ENCODE data around the gene RDX.
A peak's percentile ranks its signal among the peaks of the same experiment; 100 is the strongest.

RDX gene

GRCh38 chr11:110169738-110170137, 126.7 kb downstream of the RDX start:
- DNase-seq (ENCODE audit: low read depth): no peak

DNA sequence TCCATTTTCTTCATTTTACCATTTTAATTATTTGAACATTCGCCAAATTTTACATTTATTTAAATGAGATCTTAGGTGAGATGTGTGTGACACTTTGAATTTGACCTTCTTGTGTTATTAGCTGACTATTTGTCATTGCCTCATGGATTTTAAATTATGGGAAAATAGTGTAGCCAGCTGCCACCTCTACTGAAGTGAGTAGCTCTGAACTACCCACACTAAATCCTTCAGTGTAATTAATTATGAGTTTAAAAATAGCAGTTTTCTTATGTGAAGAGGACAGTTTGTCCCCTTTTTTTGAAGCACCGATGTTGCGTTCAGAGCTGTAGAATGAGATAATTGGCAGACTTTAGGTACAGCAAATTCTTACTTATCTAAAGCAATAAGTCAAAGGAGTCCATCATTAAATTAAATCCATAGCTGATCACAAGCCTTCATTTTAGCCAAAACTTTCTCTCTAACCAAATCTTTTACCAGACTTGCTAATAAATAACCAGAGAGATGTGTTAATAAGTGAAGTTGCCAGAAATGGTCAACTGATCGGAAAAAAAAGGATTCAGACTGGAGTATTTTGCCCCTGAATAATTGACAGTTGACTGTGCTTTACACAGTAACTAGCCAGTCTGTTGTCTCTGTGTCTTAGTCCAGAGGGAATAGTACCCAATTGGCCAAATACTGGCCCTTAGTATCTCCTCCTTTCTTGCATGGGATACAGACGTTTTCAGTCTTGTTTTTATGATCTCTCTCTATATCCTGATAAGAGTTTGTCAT, 128.2 kb downstream of the RDX start:
- no peak for DNase-seq (ENCODE audit: low read depth)

GRCh38 chr11:110165039-110165925, 131.1 kb downstream of the RDX start:
- no peak for DNase-seq (ENCODE audit: low read depth)

DNA sequence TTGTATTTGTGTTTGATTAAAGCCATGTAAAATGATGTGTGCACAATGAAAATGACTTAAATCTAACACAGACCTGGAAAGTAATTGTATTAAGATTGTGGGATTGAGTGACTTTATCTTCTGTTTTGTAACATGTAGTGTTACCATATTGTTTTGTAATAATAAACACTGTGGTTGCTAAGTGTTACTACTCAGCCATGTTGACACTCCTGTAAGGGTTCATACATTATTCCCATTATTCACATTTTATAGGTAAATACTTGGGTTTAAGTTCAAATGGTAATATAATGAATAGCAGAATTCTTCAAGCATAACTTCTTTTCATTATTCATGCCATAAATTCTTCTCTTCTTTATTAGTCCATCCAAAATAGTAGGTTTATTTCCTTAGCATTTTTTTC, 134.2 kb downstream of the RDX start:
- no peak for DNase-seq (ENCODE audit: low read depth)

GRCh38 chr11:110161061-110161460, 135.4 kb downstream of the RDX start:
- no peak for DNase-seq (ENCODE audit: low read depth)

GRCh38 chr11:110160437-110160836, 136.0 kb downstream of the RDX start:
- no peak for DNase-seq (ENCODE audit: low read depth)

DNA sequence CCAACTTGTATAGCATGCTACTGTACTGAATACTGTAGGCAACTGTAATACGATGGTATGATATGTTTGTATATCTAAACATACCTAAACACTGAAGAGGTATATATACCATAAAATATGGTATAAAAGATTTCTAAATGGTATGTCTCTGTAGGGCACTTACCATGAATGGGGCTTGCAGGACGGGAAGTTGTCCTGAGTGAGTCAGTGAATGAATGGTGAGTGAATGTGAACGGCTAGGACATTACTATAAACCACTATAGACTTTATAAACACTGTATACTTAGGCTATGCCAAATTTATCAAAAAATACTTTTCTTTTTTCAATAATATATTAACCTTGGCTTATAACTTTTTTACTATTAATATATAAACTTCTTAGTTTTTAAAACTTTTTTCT, 136.4 kb downstream of the RDX start:
- no peak for DNase-seq (ENCODE audit: low read depth)

- no peak for DNase-seq (ENCODE audit: low read depth)
These were observed 136.9 kb downstream of the RDX start for GRCh38 chr11:110159476-110159875.

GRCh38 chr11:110158317-110159200, 137.9 kb downstream of the RDX start:
- no peak for DNase-seq (ENCODE audit: low read depth)

GRCh38 chr11:110156503-110156902, 139.9 kb downstream of the RDX start:
- DNase-seq (ENCODE audit: low read depth): no peak

DNA sequence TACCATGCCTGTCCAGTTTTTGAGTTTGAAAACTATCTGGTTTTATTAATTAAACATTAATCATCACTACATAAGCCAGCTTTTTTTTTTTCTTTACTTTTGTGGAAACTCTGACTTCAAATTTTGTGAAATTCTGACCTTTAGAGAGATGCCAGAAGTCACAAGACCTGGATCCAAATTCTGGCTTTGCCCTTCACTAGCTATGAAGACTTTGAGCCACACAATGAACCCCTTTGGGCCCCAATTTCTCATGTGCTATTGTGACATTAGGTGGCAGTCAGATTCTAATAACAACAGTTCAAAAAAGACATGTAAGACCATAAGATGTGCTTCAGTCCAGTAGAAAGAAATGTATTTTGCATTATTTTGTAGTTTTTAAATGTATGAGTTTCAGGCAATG, 142.9 kb downstream of the RDX start:
- DNase-seq (ENCODE audit: low read depth): no peak

DNA sequence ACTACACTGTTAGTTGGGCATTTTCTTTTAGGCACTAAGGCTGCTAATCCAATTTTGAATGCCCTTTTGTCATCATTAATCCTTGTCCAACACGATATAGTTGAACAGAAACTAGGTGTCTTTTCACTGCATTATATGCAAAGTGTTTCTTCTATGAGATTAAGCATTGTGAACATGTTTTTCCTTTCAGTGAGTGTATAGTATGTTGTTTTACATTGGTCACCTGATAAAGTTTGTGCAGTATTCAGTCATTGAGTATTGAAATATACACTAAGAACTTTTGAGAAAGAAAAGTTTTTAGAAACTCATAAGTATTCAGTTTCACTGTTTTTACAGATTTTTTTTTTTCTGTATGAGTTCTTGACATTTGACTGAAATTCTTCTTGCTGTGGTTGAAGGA, 144.2 kb downstream of the RDX start:
- DNase-seq (ENCODE audit: low read depth): no peak

DNA sequence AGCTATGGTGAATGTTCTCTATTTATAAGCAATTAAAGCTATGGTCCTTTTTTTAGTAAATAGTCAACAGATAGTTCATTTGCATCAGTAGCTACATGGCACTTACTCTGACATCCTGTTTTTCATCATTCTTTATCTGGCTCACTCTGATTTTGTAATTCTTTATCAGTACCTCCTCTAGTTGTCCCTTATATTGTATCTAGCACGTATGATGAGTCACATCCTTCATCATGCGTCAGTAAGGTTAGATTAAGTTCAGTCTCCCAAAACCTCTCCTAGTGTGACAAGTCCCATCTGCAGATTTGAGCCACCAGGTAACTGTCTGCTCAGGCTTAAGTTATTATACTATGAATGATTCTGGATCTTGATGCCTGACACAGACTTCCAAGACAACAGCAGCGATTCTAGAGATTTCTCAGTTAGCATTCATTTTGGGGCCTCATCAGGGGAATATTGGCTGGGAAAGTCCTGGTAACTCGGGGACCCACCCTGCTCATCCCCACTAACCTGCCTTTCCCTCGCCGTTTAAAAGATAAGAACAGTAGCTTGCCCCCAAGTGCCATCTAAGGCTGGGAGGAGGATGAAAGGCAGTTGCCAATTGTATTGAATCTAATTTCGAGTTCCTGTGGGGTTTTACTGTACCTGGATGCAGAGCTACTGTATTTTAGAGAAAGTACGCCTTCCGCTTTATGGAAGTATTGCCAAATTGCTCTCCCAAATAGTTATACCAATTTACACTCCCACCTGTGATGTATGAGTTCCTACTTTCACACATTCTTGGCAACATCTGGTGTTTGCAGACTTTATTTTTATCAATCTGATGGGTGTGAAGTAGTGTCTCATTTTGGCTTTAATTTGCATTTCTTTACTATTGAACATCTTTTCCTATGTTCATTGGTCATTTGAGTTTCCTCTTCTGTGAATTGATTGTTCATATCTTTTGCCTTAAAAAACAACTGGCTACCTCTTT, 147.4 kb downstream of the RDX start:
- DNase-seq (ENCODE audit: low read depth): peak; percentile 56

- DNase-seq (ENCODE audit: low read depth): no peak
These were observed 148.3 kb downstream of the RDX start for GRCh38 chr11:110147962-110148709.

- DNase-seq (ENCODE audit: low read depth): no peak
These were observed 154.6 kb downstream of the RDX start for GRCh38 chr11:110141812-110142211.

- DNase-seq (ENCODE audit: low read depth): no peak
These were observed 162.3 kb downstream of the RDX start for GRCh38 chr11:110134110-110134509.

- no peak for DNase-seq (ENCODE audit: low read depth)
These were observed 163.3 kb downstream of the RDX start for GRCh38 chr11:110133160-110133559.

GRCh38 chr11:110131386-110132123, 164.9 kb downstream of the RDX start:
- DNase-seq (ENCODE audit: low read depth): no peak

- no peak for DNase-seq (ENCODE audit: low read depth)
These were observed 165.7 kb downstream of the RDX start for GRCh38 chr11:110130642-110131238.

Measured in HS-5 (cell line).